Hematopoietic multipotent progenitor cell treated with erythropoietin and hydrocortisone succinate and interleukin-3 and kit ligand, for 6 days (in vitro differentiated cells): ENCODE data around the gene SLC49A3.
"Not testable (repeated sequence)": the region's sequence is repeated elsewhere in the genome, so short reads cannot be mapped to it uniquely, and the experiment has no call there.

Experiments
- DNase-seq: peaks from one replicate; pipeline ENCODE4 v3.0.0-alpha.2; 2015

Gene SLC49A3

GRCh38 chr4:700587-701264 is 11.8 kb upstream of the SLC49A3 start:
- DNase-seq: no peak

GRCh38 chr4:699816-700580 is 11.0 kb upstream of the SLC49A3 start:
- DNase-seq: no peak

DNA sequence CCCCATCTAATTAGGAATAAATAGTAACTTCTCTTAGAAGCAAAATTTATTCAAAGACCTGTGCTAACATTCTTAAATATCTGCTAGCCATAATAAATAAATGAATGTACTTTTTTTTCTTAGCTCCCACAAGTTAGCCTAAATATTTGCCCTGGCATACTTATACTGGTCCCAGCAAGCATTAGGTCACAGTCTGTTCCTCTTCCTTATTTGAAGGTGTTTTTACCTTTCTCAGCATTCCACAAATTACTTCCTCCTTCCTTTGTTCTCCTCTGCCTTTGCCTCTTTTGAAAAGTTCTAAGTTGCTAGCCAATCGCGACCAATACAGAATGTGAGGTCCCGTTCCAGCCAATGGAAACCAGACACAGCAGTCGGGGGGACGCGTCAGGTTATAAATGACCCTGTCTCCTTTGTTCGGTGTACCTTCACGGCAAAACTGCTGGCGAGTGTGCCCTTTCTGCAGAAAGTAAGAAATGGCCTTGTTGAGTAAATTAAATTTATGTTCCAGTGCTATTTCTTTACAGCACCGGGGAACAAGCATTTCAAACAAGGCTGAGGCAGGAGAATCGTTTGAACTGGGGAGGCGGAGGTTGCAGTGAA is 5.5 kb upstream of the SLC49A3 start:
- not testable (repeated sequence) for DNase-seq

DNA sequence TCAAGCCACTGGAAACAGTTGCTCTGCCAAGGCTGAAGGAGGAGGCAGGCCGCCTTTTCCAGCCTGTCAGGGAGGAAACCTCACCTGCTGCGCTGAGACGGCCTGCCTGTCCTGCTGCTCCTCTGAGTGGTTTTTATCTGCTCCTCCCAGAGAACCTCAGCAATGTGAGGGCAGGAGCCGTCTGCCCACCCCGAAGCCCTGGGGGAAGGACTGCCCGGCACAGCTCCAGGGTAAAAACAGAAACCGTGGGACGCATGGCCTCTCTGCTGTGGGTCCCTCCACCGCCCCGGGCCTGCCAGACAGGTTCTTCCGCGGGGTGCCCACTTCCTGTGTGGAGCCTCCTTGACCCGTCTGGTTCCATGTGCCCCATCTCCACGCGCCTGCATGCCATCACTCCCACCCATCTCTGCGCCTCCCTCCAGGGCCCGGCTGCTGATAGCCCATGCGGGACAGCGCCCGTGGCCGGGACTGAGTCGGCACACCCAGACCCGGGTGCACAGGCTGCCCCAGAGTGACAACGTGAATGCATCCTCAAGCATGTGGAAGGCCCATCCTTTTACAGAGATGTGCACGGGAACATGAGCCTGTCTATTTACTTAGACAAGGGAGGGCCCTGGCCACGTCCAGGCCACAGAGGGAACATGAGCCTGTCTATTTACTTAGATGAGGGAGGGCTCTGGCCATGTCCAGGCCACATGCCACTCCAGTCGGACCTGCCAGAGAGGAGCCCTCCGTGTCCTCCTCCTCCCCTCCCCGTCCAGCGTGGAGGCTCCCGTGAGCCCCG is 4.0 kb upstream of the SLC49A3 start:
- DNase-seq: peak; percentile 20

GRCh38 chr4:689723-690122 is 772 bp upstream of the SLC49A3 start:
- peak; percentile 0 for DNase-seq

GRCh38 chr4:687971-688853 is 739 bp downstream of the SLC49A3 start:
- peak; percentile 7 for DNase-seq

GRCh38 chr4:687048-687970 is 1.6 kb downstream of the SLC49A3 start:
- DNase-seq: peak; percentile 13

DNA sequence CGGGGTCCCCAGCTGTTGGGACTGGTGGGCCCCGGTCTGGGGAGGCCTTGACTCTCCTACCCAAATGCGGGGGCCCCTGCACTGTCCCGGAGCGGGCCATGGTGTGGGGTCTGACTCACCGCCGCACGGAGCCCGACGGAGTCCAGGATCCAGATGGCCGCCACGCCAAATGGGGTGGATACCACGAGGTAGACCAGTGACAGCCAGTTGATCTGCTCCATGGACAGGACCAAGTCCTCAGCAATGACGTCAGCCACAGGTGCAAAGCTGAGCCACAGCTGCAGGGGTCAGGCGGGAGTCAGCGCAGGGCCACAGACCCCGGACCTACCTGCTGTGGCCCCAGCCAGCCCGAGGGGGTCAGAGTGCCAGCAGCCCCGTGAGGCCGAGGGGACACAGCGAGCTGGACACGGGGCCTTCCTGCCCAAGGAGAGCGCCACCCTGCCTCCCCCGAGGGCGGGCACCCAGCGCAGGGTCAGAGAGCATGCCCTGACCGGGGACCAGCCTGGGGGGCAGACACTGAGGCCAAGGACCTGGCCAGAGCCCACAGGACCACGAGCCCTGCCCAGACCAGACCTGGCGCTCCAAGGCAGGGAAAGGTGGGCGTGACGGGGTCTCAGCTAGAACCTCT is 2.4 kb downstream of the SLC49A3 start:
- DNase-seq: no peak

DNA sequence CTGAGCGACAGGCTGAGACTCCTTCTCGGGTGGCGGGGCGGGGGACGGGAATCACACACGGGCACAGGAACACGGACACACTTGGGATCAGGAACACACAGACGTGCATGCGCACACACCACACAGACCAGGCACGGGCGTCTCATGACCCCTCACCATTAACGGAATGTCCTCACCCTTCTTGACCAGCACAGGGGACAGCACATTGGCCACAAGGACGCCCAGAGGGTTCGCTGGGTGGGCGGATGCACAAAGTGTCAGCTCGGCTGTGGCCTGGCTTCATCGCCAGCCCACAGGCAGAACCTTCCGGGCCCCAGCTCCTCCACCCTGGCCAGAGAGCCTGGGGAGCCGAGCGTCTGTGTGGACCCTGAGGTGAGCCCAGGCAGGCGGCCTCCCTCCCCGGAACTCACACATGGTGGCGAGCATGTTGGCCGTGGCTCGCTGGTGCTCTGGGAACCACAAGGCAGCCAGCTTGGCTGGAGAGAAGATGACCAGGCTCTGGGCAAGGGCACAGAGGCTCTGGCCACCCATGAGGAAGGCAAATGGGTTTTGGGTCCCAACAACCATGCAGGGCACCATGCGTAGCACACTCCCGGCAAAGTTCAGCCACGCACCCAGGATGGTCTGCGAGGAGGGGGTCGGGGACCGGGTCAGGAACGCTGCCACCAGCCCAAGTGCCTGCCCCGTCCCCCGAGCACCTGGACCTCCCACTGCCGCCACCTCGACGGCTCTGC is 3.1 kb downstream of the SLC49A3 start:
- no peak for DNase-seq

DNA sequence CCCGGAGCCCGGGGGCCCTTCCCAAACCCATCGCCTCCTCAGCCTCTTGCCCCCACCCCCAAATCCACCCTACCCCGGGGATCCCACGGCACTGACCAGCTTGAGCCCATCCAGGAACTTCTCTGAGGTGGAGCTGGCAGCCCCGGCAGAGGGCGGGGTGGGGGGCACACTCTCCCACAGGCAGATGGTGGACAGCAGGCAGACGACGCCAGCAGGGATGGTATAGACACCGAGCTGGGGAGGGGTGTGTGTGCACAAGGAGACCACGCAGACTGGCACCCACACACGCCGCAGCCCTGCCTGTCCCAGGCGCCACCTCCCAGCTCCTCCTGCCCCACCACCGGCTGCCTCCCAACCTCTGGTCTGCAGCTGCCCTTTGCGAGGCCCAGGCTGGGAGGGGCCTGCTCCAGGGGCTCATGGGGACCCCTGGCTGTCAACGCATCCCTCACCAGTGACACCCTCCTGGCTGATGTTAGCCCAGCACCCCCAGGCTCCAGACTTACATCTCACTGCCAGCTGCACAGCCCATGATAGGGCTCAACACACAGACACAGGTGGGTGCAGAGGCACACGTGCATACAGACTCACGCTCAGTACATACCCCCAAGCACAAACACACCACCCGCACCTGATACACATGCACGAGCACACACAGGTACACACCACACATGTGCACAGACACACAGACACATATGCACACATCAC is 4.2 kb downstream of the SLC49A3 start:
- DNase-seq: peak; percentile 2

GRCh38 chr4:683982-684622 is 4.8 kb downstream of the SLC49A3 start:
- DNase-seq: peak; percentile 86

- no peak for DNase-seq
These were observed 5.6 kb downstream of the SLC49A3 start for GRCh38 chr4:683247-683897.

- no peak for DNase-seq
These were observed 6.3 kb downstream of the SLC49A3 start for GRCh38 chr4:682490-683172.

DNA sequence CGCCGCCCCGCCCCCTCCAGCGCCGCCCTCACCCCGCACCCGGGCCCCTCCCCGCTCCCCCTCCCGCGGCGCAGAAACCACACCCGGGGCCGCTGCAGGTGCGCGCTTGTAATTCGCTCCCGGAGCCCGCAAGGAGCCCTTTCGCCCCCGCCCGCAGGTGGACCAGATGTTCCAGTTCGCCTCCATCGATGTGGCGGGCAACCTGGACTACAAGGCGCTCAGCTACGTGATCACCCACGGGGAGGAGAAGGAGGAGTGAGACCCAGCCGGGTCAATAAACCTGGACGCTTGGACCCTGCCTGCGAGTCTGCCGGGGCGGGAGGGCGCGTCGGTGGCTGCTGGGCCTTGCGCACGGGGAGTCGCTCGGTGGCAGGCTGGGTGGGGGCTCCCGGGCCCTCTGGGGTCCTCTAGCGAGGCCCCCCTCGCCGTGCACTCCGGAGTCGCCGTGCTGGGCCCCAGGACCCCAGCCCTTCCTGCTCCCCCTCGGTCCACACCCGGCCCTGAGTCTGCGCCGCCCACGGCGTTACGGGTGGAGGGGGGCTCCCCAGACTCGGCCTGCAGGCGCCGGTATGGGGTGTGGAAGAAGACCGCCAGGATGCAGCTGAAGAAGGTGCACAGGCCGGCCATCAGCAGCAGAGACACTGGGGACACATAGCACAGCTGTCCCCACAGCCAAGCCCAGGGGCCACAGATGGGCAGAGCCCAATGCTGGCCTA is 7.1 kb downstream of the SLC49A3 start:
- no peak for DNase-seq

- peak; percentile 88 for DNase-seq
These were observed 7.9 kb downstream of the SLC49A3 start for GRCh38 chr4:680928-681645.

- no peak for DNase-seq
These were observed 8.4 kb downstream of the SLC49A3 start for GRCh38 chr4:680551-680927.
